MG63 (cell line): ENCODE measurements around the gene RPS6KA1. TPM values are rescaled to one million over a fixed set of nuclear protein-coding genes. Genes with fewer than 3 reads are reported as not detected.
"Not testable (repeated sequence)": the region's sequence is repeated elsewhere in the genome, so short reads cannot be mapped to it uniquely, and the experiment has no call there.

Experiments used
- DNase-seq: peaks from one replicate; pipeline ENCODE4 v3.0.0-alpha.2; 2020
- H3K27me3 ChIP-seq: fragments of 250-450 bp; sonication (Bioruptor Pico); 2 replicates; pipeline ENCODE4 v1.5.1; 2020; ENCODE audit warnings: mild to moderate bottlenecking, moderate library complexity
- H3K36me3 ChIP-seq: fragments of 250-450 bp; sonication (Bioruptor Pico); 2 replicates; pipeline ENCODE4 v1.5.1; 2020; ENCODE audit warnings: mild to moderate bottlenecking, moderate library complexity
- H3K4me3 ChIP-seq: fragments of 250-450 bp; sonication (Bioruptor Pico); 2 replicates; pipeline ENCODE4 v1.5.1; 2020; ENCODE audit warnings: mild to moderate bottlenecking, moderate library complexity
- H3K9me3 ChIP-seq: fragments of 250-450 bp; sonication (Bioruptor Pico); 2 replicates; pipeline ENCODE4 v1.5.1; 2020; ENCODE audit warnings: mild to moderate bottlenecking, moderate library complexity
- total RNA-seq: library from RNA; depleted of rRNA; stranded (reverse); fragments of >200 nt; shearing (Covaris generic); gene quantifications from 2 replicates; pipeline ENCODE4 v1.2.3, GENCODE V29; 2014; ENCODE audit warnings: low replicate concordance

The RPS6KA1 gene
- total RNA-seq, 1 experiment from 2014 or later: 10.1 TPM

- DNase-seq: peak; percentile 25
- Histone ChIP-seq H3K4me3 (no peak overlapping the region), H3K36me3 (no peaks in the 10 kb centered on the region), H3K9me3 (no peaks in the 10 kb centered on the region), H3K27me3 (no peaks in the 10 kb centered on the region)
Measured at GRCh38 chr1:26574018-26574417, 44.5 kb downstream of the RPS6KA1 start.

DNA sequence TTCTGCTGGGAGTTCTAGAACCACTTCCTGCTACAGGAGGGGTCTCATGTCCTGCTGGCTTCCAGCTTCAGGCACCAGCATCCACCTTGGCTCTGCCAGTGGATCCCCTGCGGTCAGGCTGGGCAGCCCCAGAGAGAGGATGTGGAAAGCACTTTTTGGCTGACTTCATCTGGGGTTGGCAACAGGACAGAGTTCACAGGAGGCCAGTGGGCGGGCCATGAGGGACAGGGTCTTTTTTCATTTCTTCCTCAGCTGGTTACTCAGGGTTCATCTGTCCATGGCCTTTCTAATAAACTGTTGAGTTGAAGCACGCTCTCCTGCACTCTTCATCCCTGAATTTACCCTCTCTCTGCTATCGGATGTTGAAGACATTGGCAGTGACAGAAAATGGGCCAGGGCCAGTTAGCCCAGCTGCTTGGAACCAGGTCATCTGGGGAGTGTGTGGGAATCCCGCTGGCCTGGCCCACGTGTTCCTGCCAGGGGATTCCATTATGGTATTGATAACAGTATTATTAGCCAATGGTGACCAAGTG is 45.2 kb downstream of the RPS6KA1 start:
- Histone ChIP-seq H3K36me3 (no peaks in the 10 kb centered on the region), H3K9me3 (no peaks in the 10 kb centered on the region), H3K27me3 (no peaks in the 10 kb centered on the region), H3K4me3 (no peak overlapping the region)
- peak; percentile 89 for DNase-seq

DNA sequence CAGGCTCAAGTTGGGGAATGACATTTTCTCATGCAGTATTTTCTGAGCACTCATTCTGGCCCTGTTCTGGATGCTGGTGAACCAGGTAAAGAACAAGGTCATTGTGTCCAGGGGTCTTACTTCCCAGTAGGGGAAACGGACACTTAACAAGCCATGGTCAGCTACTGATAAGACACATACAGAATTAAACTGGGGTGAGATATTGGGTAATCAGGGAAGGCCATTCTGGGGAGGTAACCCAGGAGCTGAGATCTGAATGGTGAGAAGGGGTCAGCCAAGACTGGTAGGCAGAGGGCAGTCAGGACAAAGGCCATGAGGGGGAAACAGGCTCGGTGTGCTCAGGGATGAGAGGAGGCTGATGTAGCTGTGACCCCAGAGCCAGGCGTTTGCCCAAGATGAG is 45.8 kb downstream of the RPS6KA1 start:
- DNase-seq: no peak
- H3K27me3 ChIP-seq: no peaks in the 10 kb centered on the region
- H3K4me3 ChIP-seq: no peak overlapping the region
- H3K36me3 ChIP-seq: no peaks in the 10 kb centered on the region
- H3K9me3 ChIP-seq: no peaks in the 10 kb centered on the region

DNA sequence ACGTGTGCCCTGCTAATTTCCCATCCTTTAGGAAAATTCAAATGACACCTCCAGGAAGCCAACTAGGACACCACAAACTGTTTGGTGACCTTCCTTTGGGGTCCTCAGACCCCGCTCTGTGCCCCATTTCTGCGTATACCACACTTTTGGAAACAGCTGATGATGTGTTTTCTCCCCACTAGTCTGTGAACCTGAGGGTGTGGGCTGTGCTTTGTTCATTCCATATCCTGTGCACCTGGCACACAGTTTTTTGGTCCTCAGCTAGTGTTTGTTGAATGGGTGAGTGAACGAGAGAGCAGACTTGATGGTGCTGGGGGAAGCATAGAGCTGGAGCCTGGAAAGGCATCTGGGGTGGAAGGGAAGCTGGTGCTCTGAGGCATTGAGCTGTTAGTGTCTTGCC is 48.6 kb downstream of the RPS6KA1 start:
- Histone ChIP-seq H3K36me3 (no peaks in the 10 kb centered on the region), H3K4me3 (no peak overlapping the region), H3K27me3 (no peaks in the 10 kb centered on the region), H3K9me3 (no peaks in the 10 kb centered on the region)
- DNase-seq: no peak

GRCh38 chr1:26579681-26580111 is 50.1 kb downstream of the RPS6KA1 start:
- Histone ChIP-seq H3K27me3 (no peaks in the 10 kb centered on the region), H3K36me3 (no peaks in the 10 kb centered on the region), H3K4me3 (no peak overlapping the region), H3K9me3 (no peaks in the 10 kb centered on the region)
- DNase-seq: no peak

GRCh38 chr1:26580116-26580515 is 50.6 kb downstream of the RPS6KA1 start:
- DNase-seq: no peak
- Histone ChIP-seq H3K4me3 (no peak overlapping the region), H3K27me3 (no peaks in the 10 kb centered on the region), H3K9me3 (no peaks in the 10 kb centered on the region), H3K36me3 (no peaks in the 10 kb centered on the region)

DNA sequence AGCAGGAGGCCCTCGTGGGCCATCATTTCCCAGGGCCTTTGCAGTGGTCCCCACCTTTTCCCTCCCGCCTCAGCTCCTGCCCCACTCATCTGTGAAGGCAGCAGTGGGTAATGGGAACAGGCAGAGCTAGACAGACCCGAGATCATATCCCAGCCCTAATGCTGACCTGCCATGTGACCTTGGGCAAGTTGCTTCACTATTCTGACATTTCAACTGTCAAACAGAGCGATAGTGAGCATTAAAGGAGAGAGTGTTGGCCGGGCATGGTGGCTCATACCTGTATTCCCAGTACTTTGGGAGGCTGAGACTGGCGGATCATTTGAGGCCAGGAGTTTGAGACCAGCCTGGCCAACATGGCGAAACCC is 51.7 kb downstream of the RPS6KA1 start:
- Histone ChIP-seq H3K9me3 (no peaks in the 10 kb centered on the region), H3K4me3 (no peak overlapping the region), H3K36me3 (no peaks in the 10 kb centered on the region), H3K27me3 (no peaks in the 10 kb centered on the region)
- DNase-seq: no peak

DNA sequence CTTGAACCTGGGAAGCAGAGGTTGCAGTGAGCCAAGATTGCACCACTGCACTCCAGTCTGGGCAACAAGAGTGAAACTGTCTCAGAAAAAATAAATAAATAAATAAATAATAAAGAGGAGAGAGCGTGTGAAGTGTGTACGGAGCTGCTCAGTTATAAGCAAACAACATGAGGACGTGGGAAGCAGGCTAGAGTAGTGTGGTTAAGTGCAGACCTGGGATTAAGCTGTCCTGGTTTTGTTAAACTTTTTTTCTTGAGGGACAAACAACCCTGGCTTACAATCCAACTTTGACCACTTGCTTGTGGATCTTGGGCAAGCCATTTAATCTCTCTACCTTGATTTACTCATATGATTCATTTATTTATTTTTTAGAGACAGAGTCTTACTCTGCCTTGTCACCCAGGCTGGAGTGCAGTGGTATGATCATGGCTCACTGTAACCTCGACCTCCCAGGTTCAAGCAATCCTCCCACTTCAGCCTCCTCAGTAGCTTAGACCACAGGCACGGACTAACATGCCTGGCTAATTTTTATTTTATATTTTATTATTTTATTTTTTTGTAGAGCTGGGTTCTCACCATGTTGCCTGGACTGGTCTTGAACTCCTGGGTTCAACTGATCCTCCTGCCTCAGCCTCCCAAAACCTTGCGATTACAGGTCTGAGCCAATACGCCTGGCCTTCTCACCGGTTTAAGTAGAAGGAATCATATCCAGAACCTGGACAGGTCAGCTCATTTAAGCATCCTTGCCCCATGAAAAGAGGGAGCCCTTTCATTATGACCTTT is 52.7 kb downstream of the RPS6KA1 start:
- Histone ChIP-seq H3K27me3 (no peaks in the 10 kb centered on the region), H3K9me3 (no peaks in the 10 kb centered on the region), H3K4me3 (no peak overlapping the region), H3K36me3 (no peaks in the 10 kb centered on the region)
- DNase-seq: peak; percentile 6

DNA sequence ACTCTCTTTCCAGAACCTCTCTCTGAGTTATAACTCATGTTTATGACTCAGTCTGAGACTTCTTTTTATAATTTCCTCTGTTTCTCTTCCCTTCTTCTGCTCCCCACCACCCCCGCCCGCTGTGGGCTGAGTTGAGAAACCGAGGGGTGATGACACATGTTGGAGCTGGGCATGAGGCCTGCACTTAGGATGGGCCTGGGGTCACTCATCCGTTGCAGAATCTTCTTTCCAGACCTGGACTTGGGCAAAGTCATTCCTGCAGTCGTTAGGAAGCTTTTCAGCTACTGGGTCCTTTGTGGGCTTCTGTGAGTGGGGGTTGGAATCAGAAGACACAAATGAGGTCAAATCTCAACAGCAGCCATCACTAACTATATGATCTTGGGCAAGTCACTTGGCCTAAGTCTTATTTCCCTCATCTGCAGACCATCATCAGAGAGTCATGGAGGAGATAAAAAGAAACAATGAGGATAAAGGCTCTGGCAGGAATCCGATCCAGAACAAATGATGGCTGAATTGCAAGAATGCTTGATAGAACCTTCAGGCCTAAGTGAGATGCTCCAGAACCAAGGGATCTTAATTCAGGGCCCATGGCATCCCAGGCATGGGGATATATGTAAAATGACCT is 53.4 kb downstream of the RPS6KA1 start:
- peak; percentile 87 for DNase-seq
- H3K4me3 ChIP-seq: no peak overlapping the region
- H3K27me3 ChIP-seq: no peaks in the 10 kb centered on the region
- no peaks in the 10 kb centered on the region for H3K9me3 ChIP-seq
- H3K36me3 ChIP-seq: no peaks in the 10 kb centered on the region

GRCh38 chr1:26583646-26584485 is 54.3 kb downstream of the RPS6KA1 start:
- peak; percentile 57 for DNase-seq

DNA sequence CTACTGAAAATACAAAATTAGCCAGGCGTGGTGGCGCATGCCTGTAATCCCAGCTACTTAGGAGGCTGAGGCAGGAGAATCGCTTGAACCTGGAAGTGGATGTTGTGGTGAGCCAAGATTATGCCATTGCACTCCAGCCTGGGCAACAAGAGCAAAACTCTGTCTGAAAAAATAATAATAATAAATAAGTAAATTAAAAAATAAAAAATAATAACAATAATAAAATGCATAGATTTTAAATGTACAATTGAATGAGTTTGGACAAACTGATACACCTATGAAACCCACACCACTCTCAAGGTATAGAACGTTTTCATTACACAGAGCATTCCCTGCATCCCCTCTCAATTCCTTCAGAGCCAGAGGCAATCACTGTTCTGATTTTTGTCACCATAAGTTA is 55.0 kb downstream of the RPS6KA1 start:
- H3K36me3 ChIP-seq, DNase-seq, H3K9me3 ChIP-seq, H3K4me3 ChIP-seq, H3K27me3 ChIP-seq: not testable (repeated sequence)

More at GRCh38 chr1:26583646-26584485, 54.3 kb downstream of the RPS6KA1 start:
- Histone ChIP-seq H3K27me3 (no peaks in the 10 kb centered on the region), H3K9me3 (peaks cover 5% of the 10 kb centered on the region; the same call in 1 of the 2 replicates), H3K4me3 (no peak overlapping the region), H3K36me3 (no peaks in the 10 kb centered on the region)

GRCh38 chr1:26585471-26585870 is 55.9 kb downstream of the RPS6KA1 start:
- H3K27me3 ChIP-seq: no peaks in the 10 kb centered on the region
- H3K9me3 ChIP-seq: peaks cover 8% of the 10 kb centered on the region
- H3K36me3 ChIP-seq: no peaks in the 10 kb centered on the region
- H3K4me3 ChIP-seq: no peak overlapping the region
- DNase-seq: no peak

GRCh38 chr1:26593385-26593784 is 63.8 kb downstream of the RPS6KA1 start:
- no peaks in the 10 kb centered on the region for H3K36me3 ChIP-seq
- no peaks in the 10 kb centered on the region for H3K27me3 ChIP-seq
- no peak overlapping the region for H3K4me3 ChIP-seq
- peaks cover 4% of the 10 kb centered on the region for H3K9me3 ChIP-seq
- DNase-seq: no peak

DNA sequence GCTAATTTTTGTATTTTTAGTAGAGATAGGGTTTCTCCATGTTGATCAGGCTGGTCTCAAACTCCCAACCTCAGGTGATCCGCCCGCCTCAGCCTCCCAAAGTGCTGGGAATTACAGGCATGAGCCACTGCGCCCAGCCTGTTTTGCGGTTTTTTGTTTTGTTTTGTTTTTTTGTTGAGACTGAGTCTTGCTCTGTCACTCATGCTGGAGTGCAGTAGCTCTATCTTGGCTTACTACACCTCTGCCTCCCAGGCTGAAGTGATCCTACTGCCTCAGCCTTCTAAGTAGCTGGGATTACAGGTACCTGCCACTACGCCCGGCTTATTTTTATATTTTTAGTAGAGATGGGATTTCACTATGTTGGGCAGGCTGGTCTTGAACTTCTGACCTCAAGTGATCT is 65.0 kb downstream of the RPS6KA1 start:
- not testable (repeated sequence) for H3K9me3 ChIP-seq, H3K27me3 ChIP-seq, H3K4me3 ChIP-seq

DNA sequence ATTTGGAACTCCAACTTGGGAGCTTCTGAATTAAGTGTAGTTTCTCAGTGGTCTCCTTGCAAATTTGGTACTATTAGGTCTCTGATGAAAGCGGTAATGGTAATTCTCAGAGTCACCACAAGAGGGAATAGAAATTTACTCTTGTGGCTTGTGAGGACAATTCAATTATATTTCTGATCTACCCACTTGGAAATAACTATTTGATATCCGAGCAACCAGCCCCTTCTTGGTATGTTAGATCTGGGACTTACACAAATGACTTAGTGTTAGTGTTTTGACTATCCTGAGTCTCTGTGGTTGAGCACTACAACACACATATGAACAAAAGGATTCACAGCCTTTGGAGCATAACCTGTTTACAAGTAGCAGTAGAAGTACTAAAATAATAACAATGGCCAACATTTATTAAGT is 68.1 kb downstream of the RPS6KA1 start:
- Histone ChIP-seq H3K27me3 (no peaks in the 10 kb centered on the region), H3K36me3 (no peaks in the 10 kb centered on the region), H3K4me3 (no peak overlapping the region), H3K9me3 (no peaks in the 10 kb centered on the region)
- no peak for DNase-seq

More for the DNA sequence above, 65.0 kb downstream of the RPS6KA1 start:
- DNase-seq, H3K36me3 ChIP-seq: not testable (repeated sequence)

- DNase-seq: no peak
- H3K36me3 ChIP-seq: no peaks in the 10 kb centered on the region
- H3K4me3 ChIP-seq: no peak overlapping the region
- no peaks in the 10 kb centered on the region for H3K9me3 ChIP-seq
- H3K27me3 ChIP-seq: no peaks in the 10 kb centered on the region
Measured at GRCh38 chr1:26598890-26599289, 69.3 kb downstream of the RPS6KA1 start.

GRCh38 chr1:26602378-26602959 is 72.9 kb downstream of the RPS6KA1 start:
- no peaks in the 10 kb centered on the region for H3K36me3 ChIP-seq

More at GRCh38 chr1:26602378-26602959, 72.9 kb downstream of the RPS6KA1 start:
- Histone ChIP-seq H3K9me3 (no peaks in the 10 kb centered on the region), H3K27me3 (no peaks in the 10 kb centered on the region), H3K4me3 (no peak overlapping the region)
- no peak for DNase-seq
